ENCODE data around the gene RAPGEF5. TPM values are rescaled to one million over a fixed set of nuclear protein-coding genes. Genes with fewer than 3 reads are reported as not detected.

Gene RAPGEF5
- total RNA-seq, 1 experiment from 2014 or later: 13.3 TPM

- H2BK120ac ChIP-seq (ENCODE audit: low read depth, low read length, poor library complexity, severe bottlenecking): no peak overlapping the region
- Mint-ChIP-seq H3K4me3 (no peak overlapping the region), H3K9me3 (no peaks in the 10 kb centered on the region), H3K27me3 (ENCODE audit: low read depth) (no peaks in the 10 kb centered on the region), H3K36me3 (ENCODE audit: insufficient read depth in 1 of 3, low read depth in 3 of 3) (no peaks in the 10 kb centered on the region), H3K4me1 (peaks cover 5 to 6% of the 10 kb centered on the region in 2 experiments), H3K27ac (no peak overlapping the region)
- H3K23me2 ChIP-seq (ENCODE audit: insufficient read length, low read depth, low read length, poor library complexity, severe bottlenecking): no peaks in the 10 kb centered on the region
- DNase-seq: no peak
- no peak overlapping the region for H2BK12ac ChIP-seq (ENCODE audit: insufficient read length, low read depth, low read length)
- no peak overlapping the region for H4K91ac ChIP-seq (ENCODE audit: insufficient read length, low read depth, low read length)
- no peaks in the 10 kb centered on the region for H4K20me1 ChIP-seq (ENCODE audit: control insufficient read depth, insufficient read depth, insufficient read length)
- H4K5ac ChIP-seq (ENCODE audit: insufficient read length, low read depth, low read length): no peak overlapping the region
- no peak overlapping the region for H3K9ac ChIP-seq (ENCODE audit: extremely low read depth, insufficient read length, low read length)
- H2AK5ac ChIP-seq (ENCODE audit: insufficient read length, low read length): no peak overlapping the region
- H3T11ph ChIP-seq (ENCODE audit: low read length): no peak overlapping the region
- H2BK15ac ChIP-seq (ENCODE audit: low read depth, low read length): no peak overlapping the region
- no peaks in the 10 kb centered on the region for H3K79me2 ChIP-seq (ENCODE audit: insufficient read depth, low read length)
- H3K9me3 ChIP-seq (ENCODE audit: control insufficient read depth, low read depth, low read length): no peaks in the 10 kb centered on the region
- H2BK20ac ChIP-seq (ENCODE audit: low read depth, low read length, poor library complexity, severe bottlenecking): no peak overlapping the region
- H3K79me1 ChIP-seq (ENCODE audit: insufficient read depth, low read depth, low read length, poor library complexity, severe bottlenecking): no peaks in the 10 kb centered on the region
- no peak overlapping the region for H3K18ac ChIP-seq (ENCODE audit: insufficient read length, low read depth, low read length)
- TF ChIP-seq, protein P1, sequence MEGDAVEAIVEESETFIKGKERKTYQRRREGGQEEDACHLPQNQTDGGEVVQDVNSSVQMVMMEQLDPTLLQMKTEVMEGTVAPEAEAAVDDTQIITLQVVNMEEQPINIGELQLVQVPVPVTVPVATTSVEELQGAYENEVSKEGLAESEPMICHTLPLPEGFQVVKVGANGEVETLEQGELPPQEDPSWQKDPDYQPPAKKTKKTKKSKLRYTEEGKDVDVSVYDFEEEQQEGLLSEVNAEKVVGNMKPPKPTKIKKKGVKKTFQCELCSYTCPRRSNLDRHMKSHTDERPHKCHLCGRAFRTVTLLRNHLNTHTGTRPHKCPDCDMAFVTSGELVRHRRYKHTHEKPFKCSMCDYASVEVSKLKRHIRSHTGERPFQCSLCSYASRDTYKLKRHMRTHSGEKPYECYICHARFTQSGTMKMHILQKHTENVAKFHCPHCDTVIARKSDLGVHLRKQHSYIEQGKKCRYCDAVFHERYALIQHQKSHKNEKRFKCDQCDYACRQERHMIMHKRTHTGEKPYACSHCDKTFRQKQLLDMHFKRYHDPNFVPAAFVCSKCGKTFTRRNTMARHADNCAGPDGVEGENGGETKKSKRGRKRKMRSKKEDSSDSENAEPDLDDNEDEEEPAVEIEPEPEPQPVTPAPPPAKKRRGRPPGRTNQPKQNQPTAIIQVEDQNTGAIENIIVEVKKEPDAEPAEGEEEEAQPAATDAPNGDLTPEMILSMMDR (conservative IDR thresholded peaks at IDR 0.05): no peak
- H3K27me3 ChIP-seq (ENCODE audit: insufficient read depth, low read length): no peaks in the 10 kb centered on the region
- no peak overlapping the region for H4K8ac ChIP-seq (replicated peaks; ENCODE audit: insufficient read length, low read depth, low read length)
- H3K56ac ChIP-seq (ENCODE audit: insufficient read length, low read depth, low read length): no peak overlapping the region
- H3K14ac ChIP-seq (ENCODE audit: insufficient read depth, low read length): no peak overlapping the region
- H3K4ac ChIP-seq (ENCODE audit: low read depth, low read length): no peak overlapping the region
- no peak overlapping the region for H3K27ac ChIP-seq (ENCODE audit: insufficient read length, low read depth, low read length)
- H2BK5ac ChIP-seq (ENCODE audit: insufficient read length, low read length): no peak overlapping the region
- no CpG with 5 or more reads among the region's 1 CpG for WGBS (ENCODE audit: extremely low coverage, insufficient read length, low lambda C conversion rate)
- no peak overlapping the region for H3K23ac ChIP-seq (ENCODE audit: insufficient read length, low read depth, low read length)
- H3K4me2 ChIP-seq (ENCODE audit: insufficient read depth, insufficient read length, low read length): no peak overlapping the region
- H2AFZ ChIP-seq (ENCODE audit: low read length): no peak overlapping the region
- H3K4me1 ChIP-seq (ENCODE audit: insufficient read depth, low read length): no peaks in the 10 kb centered on the region
These were observed 29.9 kb upstream of the RAPGEF5 start for GRCh38 chr7:22386865-22387264.

Measured in H9 (cell line).